ENCODE measurements around the gene IRS2.

Gene IRS2

DNA sequence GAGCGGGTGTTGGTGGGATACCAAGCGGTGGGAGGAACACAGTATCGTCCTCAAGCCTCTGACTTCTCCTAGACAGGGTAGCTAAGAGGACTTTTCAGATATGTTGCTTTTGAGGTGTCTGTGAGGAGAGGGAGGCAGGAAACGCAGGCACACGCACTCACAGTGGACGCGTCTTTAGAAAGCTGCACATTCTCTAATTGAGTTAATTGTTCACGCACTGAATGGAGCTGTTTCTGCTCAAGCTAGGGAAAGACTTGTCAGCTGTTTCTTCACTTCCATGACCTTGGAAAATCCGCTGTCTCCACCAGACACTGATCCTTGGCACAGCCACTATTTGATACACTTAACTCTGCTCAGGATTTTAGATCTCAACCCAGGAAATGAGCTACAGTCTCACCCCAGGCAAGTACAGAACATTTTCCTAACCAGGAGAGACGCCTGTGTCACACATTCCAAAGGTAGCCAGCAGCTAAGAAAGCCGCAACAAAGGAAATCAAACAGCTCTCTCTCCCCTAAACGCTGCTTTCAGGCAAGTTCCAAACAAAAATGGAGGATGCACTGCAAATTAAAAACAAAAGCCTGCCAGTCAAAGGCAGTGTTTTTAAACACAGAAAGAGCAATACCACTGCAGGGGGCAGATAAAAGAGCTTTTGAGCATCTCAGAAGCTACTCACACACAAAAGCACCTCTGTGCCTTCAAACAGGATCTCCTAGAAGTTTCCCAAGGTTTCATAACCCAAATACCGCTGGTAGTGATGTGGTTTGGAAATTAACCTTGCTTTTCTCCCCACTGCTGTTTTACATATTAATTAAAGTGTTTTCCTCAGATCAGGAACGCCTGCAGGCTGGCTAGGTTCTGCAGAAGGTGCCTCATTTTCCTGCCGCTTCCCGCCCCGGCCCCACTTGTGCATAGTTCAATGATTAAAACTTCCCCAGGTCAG, 57.3 kb downstream of the IRS2 start:
- DNase-seq, result no peak

DNA sequence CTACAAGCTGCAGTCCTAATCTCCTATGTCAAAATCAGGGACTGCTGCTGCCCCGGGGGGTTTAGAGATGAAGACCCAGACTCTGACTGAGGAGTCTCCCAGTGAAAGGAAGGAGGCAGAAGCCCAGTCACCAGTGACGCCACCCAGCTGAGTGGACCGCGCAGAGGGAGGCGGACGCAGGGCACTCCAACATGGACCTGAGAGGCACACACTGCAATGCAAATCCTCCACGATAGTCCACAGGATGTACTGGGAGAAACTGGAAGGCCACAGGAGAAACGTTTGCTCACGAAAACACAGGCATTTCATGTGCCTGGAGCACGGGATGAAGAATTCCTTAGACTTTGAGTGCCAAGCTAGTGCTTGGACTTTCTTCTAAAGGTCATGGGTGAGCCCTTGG, 58.3 kb downstream of the IRS2 start:
- DNase-seq, result no peak

DNA sequence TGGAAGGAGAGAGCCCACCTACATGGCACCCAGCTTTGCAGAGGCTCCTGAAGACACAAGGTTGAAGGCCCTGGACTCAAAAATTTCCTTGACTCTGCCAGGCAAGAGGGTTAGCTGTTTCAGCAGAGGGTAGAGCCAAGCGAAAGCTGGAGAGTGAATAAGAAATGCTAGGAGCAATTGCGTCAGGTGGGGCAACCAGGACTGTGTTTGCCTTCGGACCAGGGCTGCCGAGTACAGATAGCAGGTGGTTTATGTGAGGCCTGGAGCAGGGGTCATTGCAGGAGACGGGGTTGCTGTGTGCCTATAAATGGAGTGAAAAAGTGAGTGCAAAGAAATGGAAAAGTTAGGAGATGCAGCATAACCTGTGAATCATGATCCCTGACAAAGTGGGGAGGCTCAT, 59.1 kb downstream of the IRS2 start:
- no peak for DNase-seq

DNA sequence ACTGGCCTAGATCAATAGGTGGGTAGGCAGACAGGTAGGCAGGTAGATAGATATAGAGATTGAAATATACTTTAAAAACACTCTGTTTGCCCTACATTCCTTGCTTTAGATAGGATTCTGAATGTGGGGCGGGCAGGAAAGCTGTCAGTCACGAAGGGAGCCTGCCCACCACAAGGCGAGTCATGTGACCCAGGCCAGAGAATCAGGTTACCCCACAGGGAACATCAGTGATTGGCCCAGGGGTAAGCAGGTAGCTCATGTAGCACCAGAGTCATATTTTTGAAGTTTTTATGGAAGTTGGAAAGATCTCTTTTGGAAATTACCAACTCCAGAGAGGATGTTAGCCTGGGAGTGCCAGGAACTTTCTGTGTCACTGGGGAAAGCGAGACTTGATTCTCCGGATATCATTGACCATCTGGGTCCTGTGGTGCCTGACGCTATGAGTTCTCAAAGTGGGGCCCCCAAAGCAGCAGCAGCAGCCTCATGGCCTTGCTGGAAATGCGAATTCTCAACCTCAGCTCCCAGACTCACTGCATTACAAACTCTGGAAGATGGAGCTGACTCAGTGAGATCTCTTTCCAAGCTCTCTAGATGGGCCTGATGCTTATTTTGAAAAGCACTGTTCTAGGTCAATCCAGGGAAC, 60.3 kb downstream of the IRS2 start:
- DNase-seq, result no peak

DNA sequence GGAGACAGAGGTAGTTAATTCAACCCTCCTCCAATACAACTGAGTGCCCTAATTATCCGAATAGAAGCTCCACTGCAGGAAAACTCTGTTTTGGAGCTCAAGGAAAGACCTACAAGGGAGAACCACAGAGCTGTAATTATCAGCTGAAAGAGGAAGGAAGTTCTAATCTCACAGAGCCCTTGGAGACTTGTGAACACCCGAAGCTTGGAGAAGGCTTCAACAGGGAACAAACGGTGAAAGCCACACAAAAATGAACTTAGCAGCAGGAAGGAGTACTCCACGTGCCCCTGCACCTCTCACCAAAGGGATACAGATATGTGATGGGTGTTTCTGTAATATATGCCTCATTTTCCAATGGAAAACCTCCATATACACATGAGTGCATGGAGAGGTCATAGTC, 61.1 kb downstream of the IRS2 start:
- DNase-seq, result no peak

DNA sequence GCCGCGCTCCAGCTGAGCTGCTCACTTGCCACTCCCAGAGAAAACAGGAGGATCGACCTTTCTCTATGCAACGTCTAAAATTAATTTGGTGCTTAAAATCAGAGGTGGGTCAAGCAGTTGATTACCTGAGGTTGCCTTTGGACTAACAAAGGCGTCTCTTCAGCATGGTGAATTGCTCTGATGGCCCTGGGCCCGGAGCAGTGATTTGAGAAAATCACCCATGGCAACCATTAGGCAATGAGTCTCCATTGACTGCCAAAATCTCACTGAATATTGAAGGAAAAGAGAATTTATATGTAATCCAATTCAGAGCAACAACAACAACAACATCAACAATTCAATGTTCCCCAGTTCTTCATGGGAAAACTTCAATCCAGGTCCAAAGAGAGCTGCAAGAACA, 61.8 kb downstream of the IRS2 start:
- DNase-seq, result no peak

DNA sequence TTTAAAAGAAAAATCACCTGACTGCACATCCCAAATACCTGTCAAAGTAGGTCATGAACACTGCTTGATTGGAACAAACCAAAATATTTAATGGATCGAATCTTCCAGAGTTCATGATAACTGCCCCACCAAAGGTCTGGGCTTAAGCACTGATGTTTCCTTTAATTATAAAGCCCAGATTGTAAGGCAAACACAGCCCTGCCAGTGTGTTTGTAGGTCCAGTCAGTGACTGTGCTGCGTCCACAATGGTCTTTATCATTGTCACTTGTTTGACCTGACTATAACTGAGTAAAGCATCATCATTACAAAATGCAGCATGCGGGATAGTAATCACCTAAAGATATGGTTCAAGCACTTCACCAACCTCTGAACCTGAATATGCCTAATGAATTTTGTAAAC, 63.3 kb downstream of the IRS2 start:
- DNase-seq, result no peak

DNA sequence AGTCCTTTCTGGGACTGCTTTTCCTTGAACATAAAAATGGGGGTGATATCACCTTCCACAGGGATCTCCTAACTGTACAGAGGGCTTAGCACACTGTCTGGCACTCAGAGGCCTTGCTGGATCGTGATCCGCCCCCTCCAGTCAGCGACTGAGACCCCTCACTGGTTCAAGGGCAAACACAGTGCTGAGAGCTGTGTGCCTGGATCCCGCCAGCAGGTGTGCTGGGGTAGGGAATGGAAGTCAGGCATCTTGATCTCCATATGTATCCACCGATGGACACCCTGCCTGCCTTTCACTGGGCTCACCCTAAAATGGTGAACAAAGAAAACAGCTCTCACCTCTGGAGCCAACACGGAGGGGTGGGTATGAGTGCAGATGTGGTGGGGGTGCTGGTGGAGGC, 64.3 kb downstream of the IRS2 start:
- DNase-seq, result no peak

DNA sequence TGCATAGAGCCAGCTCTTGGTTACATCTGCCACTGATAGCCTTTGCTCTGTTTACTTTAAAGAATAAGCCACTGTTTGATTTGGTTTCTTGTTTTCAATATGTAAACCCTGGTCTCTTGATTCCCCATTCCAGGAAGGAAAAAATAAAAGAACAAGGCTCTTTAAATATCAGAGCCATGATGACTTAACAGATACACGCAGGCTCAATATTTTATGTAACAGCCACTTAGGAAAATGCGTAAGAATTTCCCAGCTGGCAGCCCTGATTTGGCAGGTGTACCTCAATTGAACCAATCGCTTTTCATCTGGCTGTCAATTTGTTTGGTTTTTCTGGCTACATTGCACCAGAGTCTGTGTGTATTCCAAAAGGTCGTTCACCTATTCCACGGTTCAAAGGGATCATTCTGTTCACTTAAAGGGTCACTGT, 65.6 kb downstream of the IRS2 start:
- DNase-seq, result no peak

DNA sequence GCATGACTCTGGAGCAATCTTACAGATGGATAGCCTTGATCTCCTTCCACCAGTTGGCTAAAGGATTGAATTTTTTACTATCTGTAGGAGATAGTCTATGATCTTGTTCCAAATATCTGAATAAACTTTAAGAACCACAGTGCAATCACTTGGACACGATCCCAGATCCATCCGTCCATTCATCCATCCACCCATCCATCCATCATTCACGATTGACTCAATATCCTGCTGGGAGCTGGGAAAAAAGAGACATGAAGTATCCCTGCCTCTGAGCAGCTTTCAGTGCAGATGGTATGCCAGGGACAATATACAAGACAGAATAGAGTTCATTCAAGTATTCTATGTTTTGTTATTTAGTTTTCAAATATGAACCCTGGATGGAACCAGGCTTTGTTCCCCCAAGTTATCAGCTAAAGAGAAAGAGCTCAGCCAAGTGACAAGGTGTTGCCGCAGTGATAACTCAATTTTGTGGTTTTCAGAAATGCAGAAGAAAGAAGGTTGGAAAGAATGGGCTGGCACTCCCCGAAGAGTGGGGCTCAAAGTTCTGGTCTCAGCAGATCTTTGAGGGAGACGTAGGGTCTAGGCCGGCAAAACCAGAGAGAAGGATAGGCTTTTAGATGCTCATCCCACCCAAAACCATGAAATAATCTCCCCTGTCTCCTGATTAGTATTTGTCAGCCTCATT, 66.3 kb downstream of the IRS2 start:
- no peak for DNase-seq

DNA sequence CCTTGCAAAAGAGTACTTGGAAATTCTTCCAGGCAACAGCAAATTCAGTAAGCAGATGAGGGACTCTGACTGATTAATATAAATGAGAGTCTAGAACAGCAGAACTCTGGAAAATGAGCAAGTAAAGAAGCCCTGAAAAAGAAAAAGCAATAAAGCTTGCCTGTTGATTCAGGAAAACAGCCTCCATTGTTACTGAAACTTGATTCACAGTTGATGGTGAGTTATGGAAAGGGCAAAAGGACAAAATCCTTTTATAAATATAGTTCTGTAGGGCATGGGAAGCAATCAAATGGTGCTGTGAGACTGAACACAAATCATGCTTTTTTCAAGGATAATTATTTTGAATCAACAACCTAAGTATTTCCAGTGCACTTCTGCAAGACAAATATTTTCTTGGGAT, 67.7 kb downstream of the IRS2 start:
- no peak for DNase-seq

DNA sequence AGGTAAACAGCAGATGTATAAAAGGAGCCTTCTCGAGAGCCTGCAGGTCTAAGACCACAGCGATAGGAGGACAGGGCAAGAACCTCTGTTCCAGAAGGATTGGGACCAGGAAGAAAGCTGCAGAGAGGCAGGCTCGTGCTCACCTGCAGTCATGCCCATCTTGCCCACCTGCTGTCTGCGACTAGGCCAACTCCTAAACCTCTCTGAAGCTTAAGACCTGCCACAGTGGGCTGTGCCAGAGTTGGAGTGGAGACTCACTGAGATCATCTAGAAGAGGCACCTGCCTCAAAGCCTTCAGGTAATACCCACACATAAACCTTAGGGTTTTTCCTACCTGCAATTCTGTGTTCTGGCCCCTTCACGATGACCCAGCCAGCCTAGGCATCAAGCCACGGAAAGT, 68.7 kb downstream of the IRS2 start:
- no peak for DNase-seq

DNA sequence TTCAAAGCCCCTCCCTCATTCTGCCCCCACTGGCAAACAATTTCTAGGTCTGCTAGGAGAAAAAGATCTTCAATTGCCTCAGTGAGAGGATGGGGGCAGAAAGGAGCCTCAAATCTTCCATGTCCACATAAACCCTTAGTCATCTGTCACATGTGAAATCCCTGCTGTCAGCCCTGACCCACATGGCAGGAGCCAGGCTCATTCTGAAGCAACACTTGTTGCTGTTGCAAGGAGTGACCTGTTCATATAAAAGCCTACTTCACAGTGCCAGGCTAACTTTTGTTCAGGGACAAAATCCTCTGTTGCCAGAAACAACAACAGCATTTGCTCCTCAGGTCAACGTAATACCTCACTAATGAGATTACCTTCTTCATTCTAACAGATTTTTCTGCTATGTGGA, 70.5 kb downstream of the IRS2 start:
- DNase-seq, result no peak

DNA sequence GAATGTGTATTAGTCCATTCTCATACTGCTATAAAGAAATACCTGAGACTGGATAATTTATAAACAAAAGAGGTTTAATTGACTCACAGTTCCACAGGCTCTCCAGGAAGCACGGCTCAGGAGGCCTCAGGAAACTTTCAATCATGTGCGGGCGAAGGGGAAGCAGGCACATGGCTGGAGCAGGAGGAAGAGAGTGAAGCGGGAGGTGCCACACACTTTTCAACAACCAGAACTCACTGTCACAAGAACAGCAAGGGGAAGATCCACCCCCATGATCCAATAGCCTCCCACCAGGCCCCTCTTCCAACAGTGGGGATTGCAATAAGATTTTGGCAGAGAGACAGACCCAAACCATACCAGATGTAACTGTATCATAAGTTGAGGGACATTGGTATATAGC, 72.7 kb downstream of the IRS2 start:
- no peak for DNase-seq

DNA sequence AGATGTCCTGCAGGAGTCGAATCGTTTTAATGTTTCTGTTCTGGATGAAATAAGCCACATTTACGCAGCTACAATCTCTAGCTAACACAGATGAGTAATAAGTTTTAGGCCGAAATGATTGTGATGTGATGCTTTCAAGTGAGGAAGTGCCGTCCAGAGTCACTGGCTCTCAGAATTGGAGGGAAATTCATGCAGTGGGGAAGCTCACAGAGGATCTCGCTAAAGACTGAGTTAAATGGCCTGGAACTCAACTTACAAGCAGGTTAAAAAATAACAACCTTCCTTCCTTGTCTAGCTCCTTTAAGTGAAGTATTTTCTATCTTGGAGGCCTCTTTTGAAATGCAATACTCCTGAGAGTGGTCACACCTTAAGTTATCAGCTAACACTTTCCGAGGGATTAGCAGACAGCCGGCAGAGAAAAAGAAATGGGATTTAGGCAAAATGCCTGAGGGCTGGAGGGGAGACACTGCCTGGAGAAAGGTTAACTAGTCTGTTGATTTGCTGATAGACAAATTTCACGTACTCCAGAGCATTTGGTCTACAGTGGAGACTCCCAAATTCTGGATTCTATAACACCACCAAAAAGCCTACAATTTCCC, 74.2 kb downstream of the IRS2 start:
- DNase-seq, result no peak

DNA sequence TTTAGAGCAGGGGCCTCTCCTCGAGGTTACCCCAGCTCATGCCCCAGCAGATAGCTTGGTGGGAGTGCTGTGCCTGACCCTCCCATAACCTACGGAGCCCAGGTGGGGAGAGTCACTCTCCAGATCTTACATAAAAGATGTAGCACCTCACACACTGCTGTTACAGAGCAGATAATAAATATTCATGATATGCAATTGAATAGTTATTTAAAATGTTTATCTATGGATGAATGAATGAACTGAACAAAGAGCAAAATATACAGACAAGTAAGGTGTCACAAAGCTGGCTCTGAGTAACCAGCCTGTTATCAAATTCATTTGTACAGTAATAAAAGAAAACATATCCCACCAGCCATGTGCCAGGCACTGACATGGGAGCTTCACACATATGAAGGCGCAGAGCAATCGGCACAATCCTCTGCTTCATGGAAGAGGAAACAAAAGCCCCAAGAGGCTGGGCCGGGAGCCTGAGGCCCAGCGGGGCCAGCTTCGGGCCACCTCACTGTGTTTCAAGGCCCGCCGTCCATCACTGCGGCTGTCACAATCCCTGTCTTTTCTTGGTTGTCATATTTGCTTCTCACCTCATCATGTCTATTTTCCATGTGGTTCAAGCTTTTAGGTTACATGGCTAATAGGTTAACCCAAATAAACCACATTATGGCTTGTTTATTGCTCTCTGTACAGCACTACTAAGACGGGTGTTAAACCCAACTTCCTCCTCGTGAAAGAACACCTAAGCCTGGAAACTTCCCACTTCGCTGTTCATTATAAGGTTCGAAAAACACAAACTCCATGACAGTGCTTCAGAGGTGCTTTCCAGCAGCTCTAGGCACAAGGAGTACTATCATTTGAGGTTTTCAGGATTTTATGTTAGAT, 78.4 kb downstream of the IRS2 start:
- DNase-seq, result no peak

DNA sequence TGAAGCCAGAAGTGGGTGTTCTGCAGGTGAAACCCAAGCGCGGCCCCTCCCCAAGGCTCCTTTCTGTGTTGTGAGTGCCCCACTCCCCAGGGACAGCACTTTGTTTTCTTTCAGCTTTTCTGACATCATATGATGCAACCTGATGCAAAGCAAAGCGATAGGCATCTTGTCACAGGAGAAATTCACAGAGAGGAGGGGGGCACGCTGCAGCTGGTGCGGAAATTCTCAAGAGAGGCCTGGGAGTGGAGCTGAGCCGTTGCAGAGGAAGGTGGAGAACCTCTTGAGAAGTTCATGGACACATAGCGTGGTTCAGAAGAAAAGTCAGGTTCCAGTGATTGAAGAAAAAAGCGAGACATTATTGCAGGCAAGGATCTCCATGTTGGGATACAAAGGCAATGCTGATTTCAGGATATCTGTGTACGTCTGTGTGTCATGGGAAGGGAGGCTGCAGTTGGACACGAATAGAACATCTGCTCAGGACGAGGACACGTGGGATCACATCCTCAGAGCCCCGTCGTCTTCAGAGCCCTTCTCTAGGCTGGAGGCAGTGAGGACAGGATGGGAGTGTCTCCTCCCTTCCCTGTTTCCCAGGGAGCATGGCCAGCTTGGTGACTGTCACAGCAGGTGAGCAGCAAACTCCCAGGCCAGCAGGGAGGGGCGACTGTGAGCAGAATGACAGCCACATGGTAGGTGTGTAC, 79.2 kb downstream of the IRS2 start:
- no peak for DNase-seq

DNA sequence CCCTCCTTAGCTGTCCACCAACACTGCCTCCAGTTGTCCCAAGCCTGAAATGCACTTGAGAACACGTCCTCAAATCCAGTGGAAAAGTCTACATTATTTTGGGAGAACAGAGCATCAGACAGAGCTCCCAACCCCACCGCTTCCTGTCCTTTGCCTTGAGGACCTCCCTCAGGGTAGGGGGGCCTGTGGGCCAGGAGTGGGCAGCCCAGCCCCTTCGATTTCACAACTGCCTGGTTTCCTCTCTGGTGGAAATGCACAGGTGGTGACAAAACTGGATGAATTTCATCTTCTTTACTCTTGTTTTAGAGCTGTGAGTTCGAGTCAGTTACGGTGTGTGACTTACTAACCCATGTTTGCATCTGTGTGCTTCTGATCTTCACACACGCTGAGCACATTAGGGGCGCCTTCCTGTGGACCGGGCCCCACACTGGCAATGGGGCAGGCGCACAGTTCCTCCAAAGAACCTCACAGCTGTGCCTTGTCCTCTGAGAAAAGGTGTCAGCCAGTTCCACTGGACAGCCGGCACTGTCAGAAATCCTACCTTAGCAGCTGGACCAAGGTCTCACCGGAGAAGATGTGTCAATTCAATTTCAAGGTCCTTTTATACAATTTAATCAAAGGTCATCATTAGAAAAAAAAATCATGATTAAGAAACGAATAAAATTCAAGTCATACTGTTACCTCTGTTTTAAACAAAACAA, 80.2 kb downstream of the IRS2 start:
- no peak for DNase-seq

DNA sequence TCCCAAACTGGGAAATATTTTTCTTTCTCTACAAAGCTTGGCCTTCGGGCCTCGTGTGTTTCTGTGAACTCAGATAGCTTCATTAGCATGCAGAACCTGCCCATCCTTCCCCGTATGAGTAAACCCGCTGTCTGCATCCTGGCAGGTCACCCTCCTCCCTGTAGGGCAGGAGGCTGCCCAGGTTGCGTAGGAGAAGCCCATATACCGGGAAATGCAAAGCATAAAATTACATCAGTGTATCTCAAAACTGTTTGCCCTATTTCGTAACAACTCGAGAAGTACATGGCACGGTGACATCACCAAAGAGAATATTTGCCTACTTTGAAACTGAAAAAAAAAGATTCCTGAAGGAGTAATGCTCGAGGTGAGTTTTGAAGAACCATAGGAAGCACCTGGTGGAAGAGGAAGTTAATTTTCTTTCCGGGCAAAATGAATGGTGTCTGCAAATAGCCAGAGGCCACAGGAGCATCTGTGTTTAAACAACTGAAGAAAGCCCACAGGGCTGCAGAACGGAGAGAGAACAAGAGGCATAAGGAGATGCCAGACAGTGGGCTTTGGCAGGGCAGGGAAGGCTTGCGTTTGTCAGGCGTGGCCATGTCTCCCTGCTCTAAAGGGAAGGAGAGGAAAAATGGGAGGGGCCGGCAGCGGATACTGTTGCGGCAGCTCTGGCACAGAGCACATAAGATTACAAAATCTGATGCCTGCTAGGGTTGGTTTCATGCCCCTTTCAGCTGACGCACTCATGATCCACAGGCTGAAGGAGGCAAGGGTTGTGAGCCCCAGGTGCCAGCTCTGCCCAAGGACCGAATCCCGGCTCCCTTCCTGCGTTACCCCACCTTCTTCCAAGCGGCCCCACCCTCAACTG, 81.4 kb downstream of the IRS2 start:
- no peak for DNase-seq

DNA sequence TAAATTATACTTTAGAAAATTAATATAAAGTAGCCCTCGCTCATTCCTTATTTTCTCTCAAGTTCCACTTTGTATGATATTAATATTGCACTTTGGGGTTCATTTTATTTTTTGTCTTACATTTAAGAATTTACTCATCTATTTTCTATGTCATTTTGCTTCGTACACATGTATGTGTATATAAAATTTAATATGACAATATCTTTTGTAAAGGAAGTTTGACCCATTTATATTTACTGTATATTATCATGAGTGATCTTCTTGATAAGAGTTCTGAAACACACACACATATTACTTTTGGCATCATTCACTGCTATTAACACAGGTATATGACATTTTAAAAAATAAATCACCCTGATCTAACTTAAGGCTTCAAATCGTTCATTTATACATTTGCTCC, 83.1 kb downstream of the IRS2 start:
- DNase-seq, result no peak
